HEK293 (cell line): ENCODE results near the gene COL8A1.

Experiments used
- ZNF24 ChIP-seq: fragments of 450-650 bp; formaldehyde crosslinking; IDR thresholded peaks from 2 replicates; pipeline ENCODE4 v1.5.1; 2016; ENCODE audit warnings: missing biosample characterization, missing genetic modification characterization
- ZNF561 ChIP-seq: fragments of 450-650 bp; IDR thresholded peaks from 2 replicates; pipeline ENCODE4 v1.5.1; 2018; ENCODE audit warnings: missing biosample characterization, missing genetic modification characterization, borderline replicate concordance
- TF ChIP-seq, protein P1 (sequence below): fragments of 450-650 bp; formaldehyde crosslinking; IDR thresholded peaks from 2 replicates; pipeline ENCODE4 v1.5.1; 2016; ENCODE audit warnings: missing biosample characterization, missing genetic modification characterization

DNA sequence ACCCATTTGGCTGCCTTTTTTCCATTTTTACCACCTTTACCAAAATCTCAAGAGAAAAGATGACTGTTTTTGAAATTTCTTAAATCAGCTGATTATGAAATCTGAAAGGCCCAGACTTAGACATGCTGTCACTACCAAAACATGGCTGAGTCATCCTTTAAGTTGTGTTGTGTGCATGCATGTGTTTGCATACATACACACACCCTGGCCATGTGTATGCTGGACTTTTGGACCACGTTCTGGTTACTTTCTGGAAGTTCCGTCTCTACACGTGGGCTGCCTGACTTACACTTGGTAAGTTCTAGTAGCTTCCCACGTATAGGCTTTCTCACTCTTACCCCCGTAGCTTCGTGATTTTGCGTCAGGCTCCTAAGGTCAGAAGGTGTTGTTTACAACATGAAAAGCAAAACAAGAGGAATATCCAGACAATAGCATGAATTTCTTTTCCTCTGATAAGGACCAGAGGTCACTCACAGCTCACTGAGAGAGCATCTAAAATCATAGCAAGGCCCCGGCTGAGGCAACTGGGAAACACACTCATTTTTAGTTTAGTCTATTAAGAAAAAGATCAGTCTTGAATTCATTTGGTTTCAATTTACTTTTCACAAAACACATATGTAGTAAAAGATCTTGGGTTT, 62.4 kb downstream of the COL8A1 start:
- no peak for TF ChIP-seq ZNF24 (tag by site-specific recombination)
- no peak for TF ChIP-seq ZNF561 (tag by site-specific recombination)
- TF ChIP-seq, protein P1, sequence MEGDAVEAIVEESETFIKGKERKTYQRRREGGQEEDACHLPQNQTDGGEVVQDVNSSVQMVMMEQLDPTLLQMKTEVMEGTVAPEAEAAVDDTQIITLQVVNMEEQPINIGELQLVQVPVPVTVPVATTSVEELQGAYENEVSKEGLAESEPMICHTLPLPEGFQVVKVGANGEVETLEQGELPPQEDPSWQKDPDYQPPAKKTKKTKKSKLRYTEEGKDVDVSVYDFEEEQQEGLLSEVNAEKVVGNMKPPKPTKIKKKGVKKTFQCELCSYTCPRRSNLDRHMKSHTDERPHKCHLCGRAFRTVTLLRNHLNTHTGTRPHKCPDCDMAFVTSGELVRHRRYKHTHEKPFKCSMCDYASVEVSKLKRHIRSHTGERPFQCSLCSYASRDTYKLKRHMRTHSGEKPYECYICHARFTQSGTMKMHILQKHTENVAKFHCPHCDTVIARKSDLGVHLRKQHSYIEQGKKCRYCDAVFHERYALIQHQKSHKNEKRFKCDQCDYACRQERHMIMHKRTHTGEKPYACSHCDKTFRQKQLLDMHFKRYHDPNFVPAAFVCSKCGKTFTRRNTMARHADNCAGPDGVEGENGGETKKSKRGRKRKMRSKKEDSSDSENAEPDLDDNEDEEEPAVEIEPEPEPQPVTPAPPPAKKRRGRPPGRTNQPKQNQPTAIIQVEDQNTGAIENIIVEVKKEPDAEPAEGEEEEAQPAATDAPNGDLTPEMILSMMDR = no peak
